Neural progenitor cell (in vitro differentiated cells): ENCODE measurements around the gene AGBL4. TPM values are rescaled to one million over a fixed set of nuclear protein-coding genes. Genes with fewer than 3 reads are reported as not detected.
"Not testable (repeated sequence)": the region's sequence is repeated elsewhere in the genome, so short reads cannot be mapped to it uniquely, and the experiment has no call there.

ENCODE experiments used
- DNase-seq: peaks from one replicate; pipeline ENCODE4 v3.0.0-alpha.2; 2016; ENCODE audit warnings: low spot score
- H2AFZ ChIP-seq: fragments of 200-600 bp; sonication (generic); replicated peaks from 2 replicates; pipeline ENCODE4 v1.6.1; 2016; ENCODE audit warnings: antibody characterized with exemption
- H3F3A ChIP-seq: fragments of 200-600 bp; sonication (generic); 2 replicates; pipeline ENCODE4 v1.6.1; 2016; ENCODE audit warnings: antibody characterized with exemption, low read depth
- H3K27ac ChIP-seq: fragments of 200-600 bp; sonication (generic); 2 replicates; pipeline ENCODE4 v1.5.1; 2016; ENCODE audit warnings: mild to moderate bottlenecking
- H3K27me3 ChIP-seq: fragments of 200-600 bp; sonication (generic); 2 replicates; pipeline ENCODE4 v1.6.1; 2016; ENCODE audit warnings: mild to moderate bottlenecking, moderate library complexity
- H3K36me3 ChIP-seq: fragments of 200-600 bp; sonication (generic); 2 replicates; pipeline ENCODE4 v1.5.1; 2016
- H3K4me1 ChIP-seq: fragments of 200-600 bp; sonication (generic); 2 replicates; pipeline ENCODE4 v1.6.1; 2016; ENCODE audit warnings: mixed run types
- H3K4me2 ChIP-seq: fragments of 200-600 bp; sonication (generic); 2 replicates; pipeline ENCODE4 v1.6.1; 2016
- H3K4me3 ChIP-seq: fragments of 200-600 bp; sonication (generic); 2 replicates; pipeline ENCODE4 v1.5.1; 2016
- H3K79me2 ChIP-seq: fragments of 200-600 bp; sonication (generic); 2 replicates; pipeline ENCODE4 v1.6.1; 2016; ENCODE audit warnings: low read depth
- H3K9ac ChIP-seq: fragments of 200-600 bp; sonication (generic); 2 replicates; pipeline ENCODE4 v1.6.1; 2016
- H3K9me3 ChIP-seq: fragments of 200-600 bp; sonication (generic); 2 replicates; pipeline ENCODE4 v1.5.1; 2016; ENCODE audit warnings: low read depth
- H4K20me1 ChIP-seq: fragments of 200-600 bp; sonication (generic); 2 replicates; pipeline ENCODE4 v1.6.1; 2016; ENCODE audit warnings: low read depth
- H3K27ac Mint-ChIP-seq: 3 replicates; pipeline ENCODE4 v1.8.0; 2021; ENCODE audit warnings: mixed read lengths
- H3K27me3 Mint-ChIP-seq: 2 replicates; pipeline ENCODE4 v1.8.0; 2022; ENCODE audit warnings: low read depth, mild to moderate bottlenecking, inconsistent platforms, moderate library complexity, mixed read lengths; ENCODE audit not compliant: insufficient read depth
- H3K36me3 Mint-ChIP-seq: 3 replicates; pipeline ENCODE4 v1.8.0; 2021; ENCODE audit warnings: mixed read lengths
- H3K4me1 Mint-ChIP-seq: 3 replicates; pipeline ENCODE4 v1.8.0; 2021; ENCODE audit warnings: mixed read lengths
- H3K4me3 Mint-ChIP-seq: 3 replicates; pipeline ENCODE4 v1.8.0; 2021; ENCODE audit warnings: mild to moderate bottlenecking, moderate library complexity, mixed read lengths
- H3K9me3 Mint-ChIP-seq: 3 replicates; pipeline ENCODE4 v1.8.0; 2020; ENCODE audit warnings: mixed read lengths
- EZH2 ChIP-seq: fragments of 200-600 bp; sonication (generic); IDR thresholded peaks from 2 replicates; pipeline ENCODE4 v1.6.1; 2017; ENCODE audit warnings: antibody characterized with exemption, mild to moderate bottlenecking, moderate library complexity
- EZH2phosphoT487 ChIP-seq: fragments of 200-600 bp; sonication (generic); IDR thresholded peaks from 2 replicates; pipeline ENCODE4 v1.6.1; 2017; ENCODE audit warnings: antibody characterized with exemption
- total RNA-seq: library from RNA; depleted of rRNA; stranded (reverse); fragments of >200 nt; gene quantifications from 2 replicates; pipeline ENCODE4 v1.2.3, GENCODE V29; 2015; ENCODE audit warnings: low replicate concordance
- TF ChIP-seq, protein P1 (sequence below): fragments of 200-600 bp; sonication (generic); IDR thresholded peaks from 2 replicates; pipeline ENCODE4 v1.5.1; 2017; ENCODE audit warnings: antibody characterized with exemption, mild to moderate bottlenecking

The AGBL4 gene
- total RNA-seq, 1 donor from 2014 or later, result 1.5 TPM

DNA sequence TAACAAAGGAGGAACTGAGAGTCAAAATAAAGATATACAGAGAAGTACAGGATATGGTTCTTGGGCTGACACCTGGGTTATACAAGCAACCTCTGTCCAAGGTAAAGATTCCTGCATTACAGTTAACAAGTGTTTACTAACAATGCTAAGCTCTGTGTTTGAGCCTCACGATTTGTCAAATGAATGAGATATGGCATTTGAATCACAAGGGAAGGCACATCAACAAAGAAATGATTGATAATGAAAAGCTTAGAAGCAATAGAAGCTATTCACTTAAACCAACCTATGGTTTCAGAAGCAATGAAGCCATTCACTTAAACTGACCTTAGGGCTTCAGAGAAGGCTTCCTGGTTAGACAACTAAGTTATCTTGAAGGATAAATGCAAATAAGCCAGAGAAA, 199.5 kb downstream of the AGBL4 start:
- H3K9me3 ChIP-seq, result peaks cover 45% of the 10 kb centered on the region

GRCh38 chr1:49817681-49818080, 206.1 kb downstream of the AGBL4 start:
- Histone ChIP-seq H3K36me3 (no peaks in the 10 kb centered on the region), H3K27me3 (no peaks in the 10 kb centered on the region), H3F3A (no peaks in the 10 kb centered on the region), H3K9me3 (peaks cover 41% of the 10 kb centered on the region), H3K4me1 (no peaks in the 10 kb centered on the region), H3K9ac (no peak overlapping the region), H4K20me1 (no peaks in the 10 kb centered on the region), H3K4me3 (no peak overlapping the region), H3K79me2 (no peaks in the 10 kb centered on the region), H3K27ac (no peak overlapping the region), H3K4me2 (no peak overlapping the region), H2AFZ (no peak overlapping the region)
- Mint-ChIP-seq H3K9me3 (peaks cover 3% of the 10 kb centered on the region), H3K4me1 (no peaks in the 10 kb centered on the region), H3K4me3 (no peak overlapping the region), H3K27ac (no peak overlapping the region), H3K27me3 (peaks cover 2% of the 10 kb centered on the region), H3K36me3 (no peaks in the 10 kb centered on the region)
- TF ChIP-seq, protein P1, sequence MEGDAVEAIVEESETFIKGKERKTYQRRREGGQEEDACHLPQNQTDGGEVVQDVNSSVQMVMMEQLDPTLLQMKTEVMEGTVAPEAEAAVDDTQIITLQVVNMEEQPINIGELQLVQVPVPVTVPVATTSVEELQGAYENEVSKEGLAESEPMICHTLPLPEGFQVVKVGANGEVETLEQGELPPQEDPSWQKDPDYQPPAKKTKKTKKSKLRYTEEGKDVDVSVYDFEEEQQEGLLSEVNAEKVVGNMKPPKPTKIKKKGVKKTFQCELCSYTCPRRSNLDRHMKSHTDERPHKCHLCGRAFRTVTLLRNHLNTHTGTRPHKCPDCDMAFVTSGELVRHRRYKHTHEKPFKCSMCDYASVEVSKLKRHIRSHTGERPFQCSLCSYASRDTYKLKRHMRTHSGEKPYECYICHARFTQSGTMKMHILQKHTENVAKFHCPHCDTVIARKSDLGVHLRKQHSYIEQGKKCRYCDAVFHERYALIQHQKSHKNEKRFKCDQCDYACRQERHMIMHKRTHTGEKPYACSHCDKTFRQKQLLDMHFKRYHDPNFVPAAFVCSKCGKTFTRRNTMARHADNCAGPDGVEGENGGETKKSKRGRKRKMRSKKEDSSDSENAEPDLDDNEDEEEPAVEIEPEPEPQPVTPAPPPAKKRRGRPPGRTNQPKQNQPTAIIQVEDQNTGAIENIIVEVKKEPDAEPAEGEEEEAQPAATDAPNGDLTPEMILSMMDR, result no peak
- TF ChIP-seq EZH2 (no peak), EZH2phosphoT487 (no peak)
- no peak for DNase-seq

More for the DNA sequence above, 199.5 kb downstream of the AGBL4 start:
- Histone ChIP-seq H2AFZ (no peak overlapping the region), H4K20me1 (no peaks in the 10 kb centered on the region), H3F3A (no peaks in the 10 kb centered on the region), H3K4me3 (no peak overlapping the region), H3K9ac (no peak overlapping the region), H3K79me2 (no peaks in the 10 kb centered on the region), H3K27ac (no peak overlapping the region), H3K4me2 (no peak overlapping the region), H3K27me3 (no peaks in the 10 kb centered on the region), H3K4me1 (no peaks in the 10 kb centered on the region), H3K36me3 (no peaks in the 10 kb centered on the region)
- Mint-ChIP-seq H3K4me1 (no peaks in the 10 kb centered on the region), H3K9me3 (peaks cover 4% of the 10 kb centered on the region), H3K27ac (no peak overlapping the region), H3K27me3 (no peaks in the 10 kb centered on the region), H3K36me3 (no peaks in the 10 kb centered on the region), H3K4me3 (no peak overlapping the region)
- TF ChIP-seq, protein P1, result no peak
- no peak for TF ChIP-seq EZH2phosphoT487
- no peak for TF ChIP-seq EZH2
- DNase-seq, result no peak

DNA sequence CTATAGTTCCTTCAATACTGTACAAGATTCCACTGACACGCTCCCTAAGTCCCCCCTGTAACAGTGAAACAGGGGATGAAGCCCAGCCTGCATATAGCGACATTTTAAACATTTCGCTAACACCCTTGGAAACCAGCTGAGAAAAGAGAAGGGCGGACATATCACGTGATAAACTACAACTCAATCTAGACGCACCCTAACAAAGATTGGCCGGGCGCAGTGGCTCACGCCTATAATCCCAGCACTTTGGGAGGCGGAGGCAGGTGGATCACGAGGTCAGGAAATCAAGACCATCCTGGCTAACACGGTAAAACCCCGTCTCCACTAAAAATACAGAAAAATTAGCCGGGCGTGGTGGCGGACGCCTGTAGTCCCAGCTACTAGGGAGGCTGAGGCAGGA, 236.7 kb downstream of the AGBL4 start:
- not testable (repeated sequence) for H3K27me3 Mint-ChIP-seq, H3K27ac Mint-ChIP-seq, H3K4me2 ChIP-seq, H3F3A ChIP-seq, H3K4me3 ChIP-seq, H3K79me2 ChIP-seq, H3K9ac ChIP-seq, H3K4me1 ChIP-seq, H2AFZ ChIP-seq, H3K4me3 Mint-ChIP-seq, DNase-seq, H3K36me3 Mint-ChIP-seq, H4K20me1 ChIP-seq, H3K4me1 Mint-ChIP-seq, H3K27ac ChIP-seq, H3K27me3 ChIP-seq, H3K36me3 ChIP-seq
- peaks cover 17% of the 10 kb centered on the region for H3K9me3 ChIP-seq
- peaks cover 12% of the 10 kb centered on the region for H3K9me3 Mint-ChIP-seq

GRCh38 chr1:49765034-49765433, 258.7 kb downstream of the AGBL4 start:
- H3K27me3 Mint-ChIP-seq, result no peaks in the 10 kb centered on the region
- Histone ChIP-seq H3K79me2 (no peaks in the 10 kb centered on the region), H3K4me1 (no peaks in the 10 kb centered on the region), H2AFZ (no peak overlapping the region), H3K4me2 (no peak overlapping the region), H3F3A (no peaks in the 10 kb centered on the region), H3K27me3 (no peaks in the 10 kb centered on the region), H3K9ac (no peak overlapping the region), H3K4me3 (no peak overlapping the region), H3K9me3 (peaks cover 35% of the 10 kb centered on the region), H3K36me3 (no peaks in the 10 kb centered on the region), H3K27ac (no peak overlapping the region), H4K20me1 (no peaks in the 10 kb centered on the region)
- no peak for DNase-seq
- TF ChIP-seq EZH2 (no peak), EZH2phosphoT487 (no peak)
- TF ChIP-seq, protein P1, result no peak
- no peaks in the 10 kb centered on the region for H3K4me1 Mint-ChIP-seq
- no peak overlapping the region for H3K27ac Mint-ChIP-seq
- no peaks in the 10 kb centered on the region for H3K36me3 Mint-ChIP-seq
- H3K4me3 Mint-ChIP-seq, result no peak overlapping the region
- H3K9me3 Mint-ChIP-seq, result peaks cover 26% of the 10 kb centered on the region

DNA sequence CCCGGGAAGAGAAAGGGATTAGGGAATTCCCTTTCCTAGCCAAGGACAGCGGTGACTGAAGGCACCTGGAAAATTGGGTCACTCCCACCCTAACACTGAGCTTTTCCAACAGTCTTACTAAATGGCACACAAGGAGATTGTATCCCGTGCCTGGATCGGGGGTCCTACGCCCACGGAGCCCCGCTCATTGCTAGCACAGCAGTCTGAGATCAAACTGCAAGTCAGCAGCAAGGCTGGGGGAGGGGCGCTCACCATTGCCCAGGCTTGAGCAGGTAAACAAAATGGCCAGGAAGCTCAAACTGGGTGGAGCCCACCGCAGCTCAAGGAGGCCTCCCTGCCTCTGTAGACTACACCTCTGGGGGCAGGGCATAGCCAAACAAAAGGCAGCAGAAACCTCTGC, 285.6 kb downstream of the AGBL4 start:
- not testable (repeated sequence) for H3K36me3 ChIP-seq, H3K4me1 Mint-ChIP-seq, H3K4me2 ChIP-seq, H3K27me3 ChIP-seq, H3K4me3 ChIP-seq, H4K20me1 ChIP-seq, H2AFZ ChIP-seq, H3K27ac Mint-ChIP-seq, H3K27ac ChIP-seq, H3F3A ChIP-seq, H3K36me3 Mint-ChIP-seq, H3K27me3 Mint-ChIP-seq, H3K9ac ChIP-seq, H3K4me3 Mint-ChIP-seq, DNase-seq, H3K4me1 ChIP-seq, H3K79me2 ChIP-seq
- H3K9me3 ChIP-seq, result peaks cover 15% of the 10 kb centered on the region
- H3K9me3 Mint-ChIP-seq, result peaks cover 35% of the 10 kb centered on the region
